Measurements from ENCODE around the gene FASTK. TPM values are rescaled to one million over a fixed set of nuclear protein-coding genes. Genes with fewer than 3 reads are reported as not detected.

The FASTK gene
- total RNA-seq, 4 donors from 2014 or later, result 69.9 to 139 (median 79.7) TPM

DNA sequence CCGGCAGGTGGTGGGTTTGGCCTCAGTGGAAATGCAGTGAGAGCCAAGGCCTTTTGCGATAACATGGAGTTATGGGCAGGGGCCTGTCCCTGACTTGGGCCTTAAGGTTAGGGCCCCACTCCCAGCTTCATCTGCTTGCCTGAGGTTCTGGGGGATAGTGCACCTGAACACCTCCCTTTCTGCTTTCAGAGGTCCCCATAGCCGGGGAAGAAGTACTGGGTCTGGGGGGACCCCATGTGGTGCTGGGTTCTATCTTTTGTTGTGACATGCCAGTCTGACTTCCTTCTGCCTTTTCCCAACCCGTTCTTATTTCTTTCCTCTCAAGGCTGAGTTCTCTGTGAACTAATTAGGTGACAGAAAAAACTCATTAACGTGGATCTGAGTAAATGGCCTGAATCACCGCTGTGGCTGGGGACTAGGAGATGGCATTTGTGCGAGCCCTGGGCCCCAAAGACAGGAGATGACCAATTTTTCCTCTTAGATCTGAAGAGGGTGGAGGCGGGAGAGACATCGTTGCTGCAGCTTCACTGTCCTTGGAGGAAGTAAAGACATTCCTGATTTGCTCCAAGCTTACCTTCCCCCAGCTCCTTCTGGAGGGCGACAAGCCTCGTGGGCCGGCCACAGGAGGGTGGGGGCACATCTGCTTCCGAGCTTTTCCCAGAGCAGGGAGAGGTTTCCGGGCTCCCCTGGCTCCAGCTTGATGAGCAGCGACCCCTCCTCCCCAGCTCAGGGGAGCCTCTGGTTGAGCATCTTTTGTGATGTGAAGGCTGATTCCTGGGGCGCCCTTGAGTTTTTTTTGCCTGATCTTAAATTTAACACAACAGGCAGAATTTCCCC is 7.6 kb upstream of the FASTK start:
- WGBS, 2 donors, result 33 to 52% methylated on average over 15 of the region's 16 CpGs
- no peaks in the 10 kb centered on the region for H3K36me3 ChIP-seq
- H3K4me3 ChIP-seq, result peak overlapping the region; percentile 63 to 93 (median 68)
- no peaks in the 10 kb centered on the region for H3K27me3 ChIP-seq
- no peaks in the 10 kb centered on the region for H3K9me3 ChIP-seq
- H3K4me1 ChIP-seq, result peaks cover 0 to 76% (median 37%) of the 10 kb centered on the region in 4 donors
- DNase-seq (ENCODE audit: low spot score in 2 of 2), result no peak
- peak overlapping the region; percentile 81 to 92 (median 86) for H3K27ac ChIP-seq
- no peak for TF ChIP-seq POLR2A (IDR thresholded peaks at IDR 0.05)
- TF ChIP-seq EP300 (IDR thresholded peaks at IDR 0.05), result no peak
- TF ChIP-seq, protein P1, sequence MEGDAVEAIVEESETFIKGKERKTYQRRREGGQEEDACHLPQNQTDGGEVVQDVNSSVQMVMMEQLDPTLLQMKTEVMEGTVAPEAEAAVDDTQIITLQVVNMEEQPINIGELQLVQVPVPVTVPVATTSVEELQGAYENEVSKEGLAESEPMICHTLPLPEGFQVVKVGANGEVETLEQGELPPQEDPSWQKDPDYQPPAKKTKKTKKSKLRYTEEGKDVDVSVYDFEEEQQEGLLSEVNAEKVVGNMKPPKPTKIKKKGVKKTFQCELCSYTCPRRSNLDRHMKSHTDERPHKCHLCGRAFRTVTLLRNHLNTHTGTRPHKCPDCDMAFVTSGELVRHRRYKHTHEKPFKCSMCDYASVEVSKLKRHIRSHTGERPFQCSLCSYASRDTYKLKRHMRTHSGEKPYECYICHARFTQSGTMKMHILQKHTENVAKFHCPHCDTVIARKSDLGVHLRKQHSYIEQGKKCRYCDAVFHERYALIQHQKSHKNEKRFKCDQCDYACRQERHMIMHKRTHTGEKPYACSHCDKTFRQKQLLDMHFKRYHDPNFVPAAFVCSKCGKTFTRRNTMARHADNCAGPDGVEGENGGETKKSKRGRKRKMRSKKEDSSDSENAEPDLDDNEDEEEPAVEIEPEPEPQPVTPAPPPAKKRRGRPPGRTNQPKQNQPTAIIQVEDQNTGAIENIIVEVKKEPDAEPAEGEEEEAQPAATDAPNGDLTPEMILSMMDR (IDR thresholded peaks at IDR 0.05), result no peak

DNA sequence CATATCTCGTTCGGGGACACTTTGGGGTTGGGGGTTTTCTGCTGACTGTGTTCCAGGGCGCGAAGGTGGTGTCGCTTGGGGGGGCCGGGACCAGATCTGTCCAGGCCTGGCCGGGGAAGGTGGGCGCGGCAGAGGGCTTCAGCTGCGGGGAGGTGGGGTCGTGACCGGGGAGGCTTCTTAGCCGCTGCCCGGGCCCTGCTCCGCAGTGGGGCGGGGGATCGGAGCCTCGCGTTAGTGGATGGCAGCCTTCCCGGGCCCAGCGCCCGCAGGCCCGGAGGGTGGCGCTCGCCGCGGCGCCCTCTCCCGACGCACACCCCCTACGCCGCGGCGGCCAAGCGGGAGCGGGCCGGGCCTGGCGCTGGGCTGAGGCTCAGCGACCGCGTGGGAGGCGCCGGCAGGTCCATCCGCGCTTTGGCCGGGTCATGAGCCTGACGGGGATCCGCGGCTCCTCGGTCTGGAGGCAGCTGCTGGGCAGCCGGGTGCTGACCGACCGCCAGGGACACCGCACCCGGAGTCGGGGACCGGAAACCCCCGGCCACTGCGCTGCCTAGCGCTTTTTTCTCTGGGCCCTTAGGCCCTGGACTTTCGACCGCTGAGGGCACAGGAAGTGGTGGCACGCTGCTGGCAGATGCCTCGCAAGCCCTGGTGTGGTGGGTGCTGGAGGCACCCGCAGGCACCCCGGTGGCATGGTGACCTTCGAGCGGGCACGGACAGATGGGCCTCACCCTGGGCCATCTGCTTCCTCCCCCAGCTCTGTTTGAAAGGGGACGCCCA is 6.8 kb upstream of the FASTK start:
- Histone ChIP-seq H3K27me3 (no peaks in the 10 kb centered on the region), H3K36me3 (no peaks in the 10 kb centered on the region), H3K4me3 (peak overlapping the region; percentile 63 to 93 (median 68)), H3K4me1 (peaks cover 0 to 75% (median 41%) of the 10 kb centered on the region in 4 donors), H3K27ac (peak overlapping the region; percentile 81 to 92 (median 86)), H3K9me3 (no peaks in the 10 kb centered on the region)
- peak in 1 of 2 donors; percentile 26 for DNase-seq (ENCODE audit: low spot score in 2 of 2)
- WGBS, 2 donors, result 4 to 7% methylated on average over 3 to 40 of the region's 70 CpGs
- TF ChIP-seq POLR2A (IDR thresholded peaks at IDR 0.05) (no peak), EP300 (IDR thresholded peaks at IDR 0.05) (peak in 1 of 2 donors; percentile 23)
- TF ChIP-seq, protein P1 (IDR thresholded peaks at IDR 0.05), result peak; percentile 17 to 50 (median 45)

DNA sequence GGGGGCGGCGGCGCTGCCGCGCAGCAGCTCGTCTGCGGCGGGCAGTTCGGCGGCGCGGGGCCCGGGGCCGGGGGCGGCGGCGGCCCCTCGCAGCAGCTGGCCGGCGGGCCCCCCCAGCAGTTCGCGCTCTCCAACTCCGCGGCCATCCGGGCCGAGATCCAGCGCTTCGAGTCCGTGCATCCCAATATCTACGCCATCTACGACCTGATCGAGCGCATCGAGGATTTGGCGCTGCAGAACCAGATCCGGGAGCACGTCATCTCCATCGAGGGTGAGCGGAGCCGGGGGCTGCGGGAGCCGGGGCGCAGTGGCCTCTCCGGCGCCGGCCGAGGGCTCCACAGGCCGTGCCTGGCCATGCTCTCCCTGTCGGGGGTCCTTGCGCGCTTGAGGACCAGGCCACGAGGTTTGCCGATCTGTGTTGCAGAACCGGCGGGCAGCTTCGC is 6.2 kb upstream of the FASTK start:
- Histone ChIP-seq H3K4me3 (peak overlapping the region; percentile 63 to 93 (median 68)), H3K9me3 (no peaks in the 10 kb centered on the region), H3K4me1 (peaks cover 0 to 75% (median 47%) of the 10 kb centered on the region in 4 donors), H3K27me3 (no peaks in the 10 kb centered on the region), H3K27ac (peak overlapping the region; percentile 81 to 92 (median 86)), H3K36me3 (no peaks in the 10 kb centered on the region)
- DNase-seq (ENCODE audit: low spot score in 2 of 2), result no peak
- WGBS, 2 donors, result 0% methylated on average over 14 of the region's 56 CpGs; no CpG with 5 or more reads in 1 of the 2 donors
- TF ChIP-seq, protein P1 (IDR thresholded peaks at IDR 0.05), result no peak
- no peak for TF ChIP-seq POLR2A (IDR thresholded peaks at IDR 0.05)
- no peak for TF ChIP-seq EP300 (IDR thresholded peaks at IDR 0.05)

DNA sequence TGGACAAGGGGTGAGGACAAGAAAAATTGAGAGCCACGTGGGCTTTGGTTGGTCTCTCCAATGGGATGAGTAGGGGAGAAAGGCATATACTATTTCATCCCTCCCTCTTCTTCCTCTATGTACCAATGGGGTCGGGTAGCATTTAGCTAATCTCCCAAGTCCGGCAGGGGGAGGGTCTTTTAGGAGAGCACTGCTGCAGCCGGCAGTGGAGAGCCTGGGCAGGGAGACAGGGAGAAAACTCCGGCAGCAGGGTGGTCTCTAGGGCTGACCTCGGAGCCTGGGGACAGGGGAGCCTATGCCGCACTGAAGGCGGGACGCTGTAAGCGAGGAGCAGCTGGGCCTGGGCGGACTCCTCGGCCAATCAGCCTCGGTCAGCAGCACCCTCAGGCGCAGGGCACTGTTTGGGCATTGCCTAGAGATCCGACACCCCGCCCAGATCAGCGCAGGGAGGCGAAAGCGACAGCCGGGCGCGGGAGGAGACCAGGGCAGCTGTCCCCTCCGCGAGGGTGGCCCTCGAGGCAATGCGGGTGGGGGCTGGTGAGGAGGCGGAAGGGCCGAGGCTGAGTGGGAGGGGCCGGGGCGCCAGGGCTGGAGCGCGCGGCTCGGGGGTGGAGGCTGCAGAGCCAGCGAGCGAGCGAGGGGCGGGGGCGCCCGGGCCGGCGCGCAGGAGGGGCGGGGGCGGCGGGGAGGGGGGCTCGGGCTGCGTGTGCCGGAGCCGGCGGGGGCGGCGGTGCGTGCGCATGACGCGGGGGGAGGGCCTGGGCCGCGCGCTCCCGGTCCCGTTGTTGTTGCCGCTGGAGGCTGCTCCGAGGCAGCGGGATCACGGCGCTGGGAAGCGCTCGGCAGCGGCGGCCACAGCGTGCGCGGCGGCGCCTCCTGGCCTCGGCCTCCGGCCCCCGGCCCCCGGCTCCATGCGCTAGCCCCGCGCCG is 5.3 kb upstream of the FASTK start, which contains the start of gene AGAP3:
Gene AGAP3, plus strand, starts transcription at position 785 of the 930 bp plus-strand sequence. CDS start 267 bp downstream, outside the sequence.
- Histone ChIP-seq H3K4me3 (peak within 1 kb of the TSS; percentile 63 to 93 (median 68)), H3K4me1 (peaks cover 0 to 75% (median 54%) of the 10 kb centered on the region in 4 donors), H3K36me3 (no peaks in the 10 kb centered on the region), H3K27me3 (no peaks in the 10 kb centered on the region), H3K27ac (peak within 1 kb of the TSS; percentile 81 to 93 (median 86)), H3K9me3 (no peaks in the 10 kb centered on the region)
- peak; percentile 73 to 77 for DNase-seq (ENCODE audit: low spot score in 2 of 2)
- peak; percentile 66 to 73 for TF ChIP-seq POLR2A (IDR thresholded peaks at IDR 0.05)
- TF ChIP-seq, protein P1 (IDR thresholded peaks at IDR 0.05), result peak in 1 of 5 experiments; percentile 20
- TF ChIP-seq EP300 (IDR thresholded peaks at IDR 0.05), result peak in 1 of 2 donors; percentile 90
- WGBS, 2 donors, result 0 to 1% methylated on average over 22 to 37 of the region's 84 CpGs
